ENCODE data around the gene CDH22. TPM values are rescaled to one million over a fixed set of nuclear protein-coding genes. Genes with fewer than 3 reads are reported as not detected.

Gene CDH22
- total and polyA plus RNA-seq, 7 donors = 0.11 to 1.4 (median 0.53) TPM

- WGBS, 3 donors = 17 to 33% (median 25%) methylated on average over 10 to 11 of the region's 11 CpGs
- no peak for TF ChIP-seq CTCF (IDR thresholded peaks at IDR 0.05)
- DNase-seq = peak in 1 of 2 donors; percentile 39
- Histone ChIP-seq H3K27ac (no peak overlapping the region), H3K36me3 (ENCODE audit: insufficient read depth in 1 of 2, low read depth in 1 of 2) (no peaks in the 10 kb centered on the region), H3K4me1 (no peaks in the 10 kb centered on the region), H3K27me3 (ENCODE audit: insufficient read depth in 3 of 3, low read length in 2 of 3) (peaks cover 0 to 56% (median 18%) of the 10 kb centered on the region in 3 donors), H3K4me3 (no peak overlapping the region), H3K9me3 (no peaks in the 10 kb centered on the region)
- ATAC-seq = no peak
- intact Hi-C loops (cut with DNase I) = no loop called here
These were observed 105.4 kb downstream of the CDH22 start for GRCh38 chr20:46202766-46203509.

GRCh38 chr20:46200582-46201570 lies 107.4 kb downstream of the CDH22 start:
- 21 to 28% (median 24%) methylated on average over 55 of the region's 55 CpGs for WGBS, 3 donors
- DNase-seq = no peak
- no peaks in the 10 kb centered on the region for H3K36me3 ChIP-seq (ENCODE audit: insufficient read depth in 1 of 2, low read depth in 1 of 2)

GRCh38 chr20:46199198-46199597 lies 109.1 kb downstream of the CDH22 start:
- peaks cover 0 to 75% (median 16%) of the 10 kb centered on the region in 3 donors for H3K27me3 ChIP-seq (ENCODE audit: insufficient read depth in 3 of 3, low read length in 2 of 3)
- DNase-seq = no peak
- 8 to 20% (median 13%) methylated on average over 21 of the region's 21 CpGs for WGBS, 3 donors

More at GRCh38 chr20:46200582-46201570, 107.4 kb downstream of the CDH22 start:
- no peak for TF ChIP-seq CTCF (IDR thresholded peaks at IDR 0.05)
- peaks cover 0 to 66% (median 18%) of the 10 kb centered on the region in 3 donors for H3K27me3 ChIP-seq (ENCODE audit: insufficient read depth in 3 of 3, low read length in 2 of 3)
- no peak overlapping the region for H3K27ac ChIP-seq
- ATAC-seq = peak in 2 of 4 donors; percentile 17 to 36
- H3K9me3 ChIP-seq = no peaks in the 10 kb centered on the region
- H3K4me3 ChIP-seq = peak overlapping the region; percentile 18
- no peaks in the 10 kb centered on the region for H3K4me1 ChIP-seq
- intact Hi-C loops (cut with DNase I) = no loop called here

GRCh38 chr20:46196990-46197389 lies 111.3 kb downstream of the CDH22 start:
- TF ChIP-seq CTCF (IDR thresholded peaks at IDR 0.05) = no peak
- WGBS, 3 donors = 48 to 53% (median 53%) methylated on average over 3 of the region's 3 CpGs
- Histone ChIP-seq H3K36me3 (ENCODE audit: insufficient read depth in 1 of 2, low read depth in 1 of 2) (no peaks in the 10 kb centered on the region), H3K4me1 (no peaks in the 10 kb centered on the region), H3K9me3 (no peaks in the 10 kb centered on the region), H3K27me3 (ENCODE audit: insufficient read depth in 3 of 3, low read length in 2 of 3) (peaks cover 0 to 59% (median 17%) of the 10 kb centered on the region in 3 donors), H3K4me3 (no peak overlapping the region), H3K27ac (no peak overlapping the region)
- intact Hi-C loops (cut with DNase I) = no loop called here
- no peak for ATAC-seq
- no peak for DNase-seq

More at GRCh38 chr20:46199198-46199597, 109.1 kb downstream of the CDH22 start:
- H3K36me3 ChIP-seq (ENCODE audit: insufficient read depth in 1 of 2, low read depth in 1 of 2) = no peaks in the 10 kb centered on the region
- no peaks in the 10 kb centered on the region for H3K4me1 ChIP-seq
- peak in 1 of 4 donors; percentile 26 for ATAC-seq
- TF ChIP-seq CTCF (IDR thresholded peaks at IDR 0.05) = no peak
- H3K4me3 ChIP-seq = no peak overlapping the region
- intact Hi-C loops (cut with DNase I) = no loop called here
- no peak overlapping the region for H3K27ac ChIP-seq
- no peaks in the 10 kb centered on the region for H3K9me3 ChIP-seq

Data from psoas muscle (tissue), 8 donors.